Measurements from ENCODE around the gene CCNY. TPM values are rescaled to one million over a fixed set of nuclear protein-coding genes. Genes with fewer than 3 reads are reported as not detected.

CCNY gene
- total RNA-seq, 1 experiment from 2014 or later, result 62.2 TPM

GRCh38 chr10:35573796-35574195 lies 237.5 kb downstream of the CCNY start:
- Histone ChIP-seq H3K9ac (ENCODE audit: low read length) (no peak overlapping the region), H3K4me3 (replicated peaks in 1 of 2; ENCODE audit: low read depth in 1 of 2, low read length in 2 of 2) (no peak overlapping the region), H3K36me3 (ENCODE audit: control insufficient read depth in 1 of 2, insufficient read depth in 2 of 2, low read length in 2 of 2) (no peaks in the 10 kb centered on the region), H3K27ac (ENCODE audit: low read depth, low read length) (no peak overlapping the region), H3K4me2 (ENCODE audit: low read length) (no peak overlapping the region), H3K4me1 (ENCODE audit: control insufficient read depth in 1 of 2, insufficient read depth in 2 of 2, low read length in 2 of 2) (no peaks in the 10 kb centered on the region), H3K79me2 (ENCODE audit: insufficient read depth, low read length) (no peaks in the 10 kb centered on the region), H2AFZ (ENCODE audit: low read depth, low read length, poor library complexity, severe bottlenecking) (no peak overlapping the region), H3K9me3 (ENCODE audit: control insufficient read depth in 1 of 2, insufficient read depth in 1 of 2, low read depth in 1 of 2, low read length in 2 of 2) (no peaks in the 10 kb centered on the region), H3K27me3 (ENCODE audit: insufficient read depth, low read length) (no peaks in the 10 kb centered on the region), H4K20me1 (ENCODE audit: insufficient read depth) (no peaks in the 10 kb centered on the region; the same call in 1 of the 2 replicates), H3K9me2 (ENCODE audit: insufficient read depth) (no peaks in the 10 kb centered on the region)
- ChIA-PET CTCF (interaction anchor here (0.8 to 1.5 kb wide), 2 partner anchors 10 to 12 kb away, joined by 3 read pairs; no protein-coding TSS in a partner anchor), RAD21 (ENCODE audit: low non-redundant PET in 1 of 2, low total read pairs in 2 of 2, uncharacterized antibody in 2 of 2, unreplicated experiment in 2 of 2) (no interaction called here), POLR2A (no interaction called here)
- TF ChIP-seq SP1 (IDR thresholded peaks at IDR 0.05; ENCODE audit: low read depth) (no peak), EGR1 (IDR thresholded peaks at IDR 0.05; ENCODE audit: low read depth) (no peak), FOSL1 (IDR thresholded peaks at IDR 0.05; ENCODE audit: low read depth) (no peak), TCF7L2 (IDR thresholded peaks at IDR 0.05; ENCODE audit: borderline replicate concordance, extremely low read depth, insufficient read depth, insufficient read length) (no peak)
- DNase-seq (ENCODE audit: low read depth, low spot score) (no peak), ATAC-seq (no peak)
- no TSS peak for BruUV-seq (replicated peaks)
- intact Hi-C loops (cut with micrococcal nuclease), result no loop called here

GRCh38 chr10:35574924-35575352 lies 238.6 kb downstream of the CCNY start:
- no peak overlapping the region for H3K4me2 ChIP-seq (ENCODE audit: low read length)
- POLR2A ChIA-PET, result no interaction called here
- intact Hi-C loops (cut with micrococcal nuclease), result no loop called here
- H3K27me3 ChIP-seq (ENCODE audit: insufficient read depth, low read length), result no peaks in the 10 kb centered on the region
- no peaks in the 10 kb centered on the region for H3K79me2 ChIP-seq (ENCODE audit: insufficient read depth, low read length)
- H2AFZ ChIP-seq (ENCODE audit: low read depth, low read length, poor library complexity, severe bottlenecking), result no peak overlapping the region
- CTCF ChIA-PET, result interaction anchor here (0.9 to 1.5 kb wide), 2 partner anchors 11 to 14 kb away, joined by 3 read pairs; no protein-coding TSS in a partner anchor
- no peak overlapping the region for H3K4me3 ChIP-seq (replicated peaks in 1 of 2; ENCODE audit: low read depth in 1 of 2, low read length in 2 of 2)
- RAD21 ChIA-PET (ENCODE audit: low non-redundant PET in 1 of 2, low total read pairs in 2 of 2, uncharacterized antibody in 2 of 2, unreplicated experiment in 2 of 2), result no interaction called here
- H3K9ac ChIP-seq (ENCODE audit: low read length), result no peak overlapping the region
- TF ChIP-seq YY1 (IDR thresholded peaks at IDR 0.05; ENCODE audit: extremely low read depth, insufficient replicate concordance, low read depth, low read length), result no peak
- peak in 2 of 3 experiments; percentile 49 to 52; a peak in 4 of 6 replicates for TF ChIP-seq CTCF (IDR thresholded peaks at IDR 0.05 in 2 of 3, conservative IDR thresholded peaks at IDR 0.05 in 1 of 3; ENCODE audit: borderline replicate concordance in 1 of 3, insufficient read depth in 1 of 3, low read depth in 2 of 3, low read length in 2 of 3)
- no peaks in the 10 kb centered on the region for H3K36me3 ChIP-seq (ENCODE audit: control insufficient read depth in 1 of 2, insufficient read depth in 2 of 2, low read length in 2 of 2)
- H4K20me1 ChIP-seq (ENCODE audit: insufficient read depth), result no peaks in the 10 kb centered on the region; the same call in 1 of the 2 replicates
- no peaks in the 10 kb centered on the region for H3K4me1 ChIP-seq (ENCODE audit: control insufficient read depth in 1 of 2, insufficient read depth in 2 of 2, low read length in 2 of 2)
- H3K27ac ChIP-seq (ENCODE audit: low read depth, low read length), result no peak overlapping the region
- H3K9me3 ChIP-seq (ENCODE audit: control insufficient read depth in 1 of 2, insufficient read depth in 1 of 2, low read depth in 1 of 2, low read length in 2 of 2), result no peaks in the 10 kb centered on the region
- no peaks in the 10 kb centered on the region for H3K9me2 ChIP-seq (ENCODE audit: insufficient read depth)
- BruUV-seq (replicated peaks), result no TSS peak
- peak; percentile 38; the same call in 1 of the 2 replicates for ATAC-seq
- DNase-seq (ENCODE audit: low read depth, low spot score), result no peak

All from HCT116 (cell line).